ENCODE results near the gene TRAPPC6A. TPM values are rescaled to one million over a fixed set of nuclear protein-coding genes. Genes with fewer than 3 reads are reported as not detected.

The TRAPPC6A gene
- total RNA-seq, 1 donor from 2014 or later, result 20.1 TPM

GRCh38 chr19:45163751-45164460 is 14.1 kb downstream of the TRAPPC6A start:
- DNase-seq (ENCODE audit: low read depth), result no peak

GRCh38 chr19:45163156-45163555 is 14.9 kb downstream of the TRAPPC6A start:
- no peak for DNase-seq (ENCODE audit: low read depth)

GRCh38 chr19:45162608-45163143 is 15.4 kb downstream of the TRAPPC6A start:
- DNase-seq (ENCODE audit: low read depth), result no peak

- DNase-seq (ENCODE audit: low read depth), result no peak
Measured at GRCh38 chr19:45161738-45162607, 16.1 kb downstream of the TRAPPC6A start.

- DNase-seq (ENCODE audit: low read depth), result no peak
Measured at GRCh38 chr19:45160870-45161737, 16.9 kb downstream of the TRAPPC6A start, which contains the start of gene NKPD1. Gene NKPD1, minus strand, starts transcription at chr19:45160982. Its CDS starts 832 bp downstream, at chr19:45160150.

GRCh38 chr19:45159971-45160324 is 18.1 kb downstream of the TRAPPC6A start:
- no peak for DNase-seq (ENCODE audit: low read depth)

GRCh38 chr19:45159210-45159970 is 18.6 kb downstream of the TRAPPC6A start:
- no peak for DNase-seq (ENCODE audit: low read depth)

GRCh38 chr19:45158503-45159209 is 19.4 kb downstream of the TRAPPC6A start:
- no peak for DNase-seq (ENCODE audit: low read depth)

- no peak for DNase-seq (ENCODE audit: low read depth)
Measured at GRCh38 chr19:45156751-45157150, 21.3 kb downstream of the TRAPPC6A start.

- no peak for DNase-seq (ENCODE audit: low read depth)
Measured at GRCh38 chr19:45156011-45156630, 21.9 kb downstream of the TRAPPC6A start.

- peak; percentile 70 for DNase-seq (ENCODE audit: low read depth)
Measured at GRCh38 chr19:45154064-45154827, 23.8 kb downstream of the TRAPPC6A start.

- DNase-seq (ENCODE audit: low read depth), result no peak
Measured at GRCh38 chr19:45153339-45154063, 24.5 kb downstream of the TRAPPC6A start.

- DNase-seq (ENCODE audit: low read depth), result no peak
Measured at GRCh38 chr19:45152504-45153338, 25.3 kb downstream of the TRAPPC6A start.

GRCh38 chr19:45151821-45152503 is 26.1 kb downstream of the TRAPPC6A start:
- no peak for DNase-seq (ENCODE audit: low read depth)

- no peak for DNase-seq (ENCODE audit: low read depth)
Measured at GRCh38 chr19:45151320-45151719, 26.7 kb downstream of the TRAPPC6A start.

GRCh38 chr19:45150751-45151281 is 27.2 kb downstream of the TRAPPC6A start:
- DNase-seq (ENCODE audit: low read depth), result no peak

GRCh38 chr19:45150180-45150579 is 27.9 kb downstream of the TRAPPC6A start:
- no peak for DNase-seq (ENCODE audit: low read depth)

All from renal cortical epithelial cell (primary cell).